Uterus (tissue), 4 donors: ENCODE results near the gene RNPS1. TPM values are rescaled to one million over a fixed set of nuclear protein-coding genes. Genes with fewer than 3 reads are reported as not detected.

ENCODE experiments used
- DNase-seq, 2 donors: peaks; one replicate each; pipeline ENCODE4 v3.0.0-alpha.2; 2019 to 2020
- H3K27ac ChIP-seq, 2 donors: fragments of 200-600 bp; sonication (generic); 1 replicate in 1 of 2; 2 replicates in 1 of 2; pipeline ENCODE4 v1.5.1; 2016 to 2018
- H3K27me3 ChIP-seq, 2 donors: fragments of 200-600 bp; sonication (generic); one replicate each; pipeline ENCODE4 v1.5.1; 2018 to 2019; ENCODE audit warnings: control low read depth in 1 of 2
- H3K36me3 ChIP-seq, 2 donors: fragments of 200-600 bp; sonication (generic); one replicate each; pipeline ENCODE4 v1.5.1; 2019; ENCODE audit warnings: control low read depth in 1 of 2
- H3K4me1 ChIP-seq, 2 donors: fragments of 200-600 bp; sonication (generic); one replicate each; pipeline ENCODE4 v1.5.1; 2018 to 2019; ENCODE audit warnings: control low read depth in 1 of 2
- H3K4me3 ChIP-seq, 2 donors: fragments of 200-600 bp; sonication (generic); 1 replicate in 1 of 2; 2 replicates in 1 of 2; pipeline ENCODE4 v1.5.1; 2018 to 2019; ENCODE audit warnings: mild to moderate bottlenecking in 1 of 2
- H3K9me3 ChIP-seq, 2 donors: fragments of 200-600 bp; sonication (generic); one replicate each; pipeline ENCODE4 v1.5.1; 2019; ENCODE audit warnings: control low read depth in 1 of 2
- POLR2A ChIP-seq, 2 donors: fragments of 450-650 bp; IDR thresholded peaks; one replicate each; pipeline ENCODE4 v1.6.1; 2016; ENCODE audit warnings: antibody characterized with exemption in 2 of 2, mild to moderate bottlenecking in 1 of 2, moderate library complexity in 1 of 2
- intact Hi-C: fragments of 100-400 bp; cut with DNase I; formaldehyde crosslinking; loops from one replicate; pipeline ENCODE4 v1.15.1; 2023; ENCODE audit warnings: low total_unique reads
- total RNA-seq, 4 donors: library from RNA; depleted of rRNA in 3 of 4; stranded (reverse); fragments of >200 nt in 3 of 4; gene quantifications; one replicate each; pipeline versions ENCODE4 v1.1.0 to v1.2.4, GENCODE V29; 2014 to 2023
- TF ChIP-seq, protein P1 (sequence below), 4 experiments: fragments of 200-600 bp in 2 of 4; fragments of 450-650 bp in 2 of 4; sonication (generic) in 2 of 4; IDR thresholded peaks; one replicate each; pipeline ENCODE4 v1.5.1; 2016 to 2019; ENCODE audit warnings: antibody characterized with exemption in 4 of 4, mild to moderate bottlenecking in 2 of 4, moderate library complexity in 1 of 4
- donor health status: DM: yes; HTN: yes; CAD: no.

The RNPS1 gene
- total RNA-seq, 4 donors from 2014 or later = 36.1 to 175 (median 85.5) TPM

DNA sequence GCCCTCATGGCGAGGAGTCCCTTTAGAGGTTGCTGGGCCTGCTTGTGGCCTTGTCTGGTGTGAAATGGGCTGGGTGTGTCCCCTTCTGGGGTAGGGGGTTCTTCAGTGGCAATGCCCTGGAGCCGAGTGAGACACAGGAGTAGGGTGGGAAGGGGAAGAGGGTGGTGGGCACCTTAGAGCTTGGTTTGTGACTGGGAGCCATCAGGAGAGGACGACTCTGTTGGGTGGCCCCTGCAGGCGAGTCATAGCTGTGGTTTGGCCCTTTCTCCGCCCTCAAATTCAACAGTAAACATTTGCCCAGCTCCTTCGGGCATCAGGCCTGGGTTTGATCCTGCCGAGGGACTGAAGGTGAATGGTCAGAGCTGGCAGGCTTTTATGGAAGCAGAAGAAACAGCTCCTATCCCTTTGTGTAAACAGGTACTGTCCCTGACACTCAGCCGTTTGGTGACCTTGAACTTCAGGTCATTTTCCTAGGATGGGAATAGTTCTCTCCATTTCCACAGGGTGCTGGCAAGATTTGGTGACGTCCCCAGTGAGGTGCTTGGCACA is 41.6 kb downstream of the RNPS1 start:
- Histone ChIP-seq H3K9me3 (no peaks in the 10 kb centered on the region), H3K27me3 (no peaks in the 10 kb centered on the region), H3K36me3 (no peaks in the 10 kb centered on the region), H3K27ac (no peak overlapping the region), H3K4me1 (peaks cover 0 to 13% of the 10 kb centered on the region in 2 donors), H3K4me3 (no peak overlapping the region)
- no peak for TF ChIP-seq POLR2A (IDR thresholded peaks at IDR 0.05)
- TF ChIP-seq, protein P1, sequence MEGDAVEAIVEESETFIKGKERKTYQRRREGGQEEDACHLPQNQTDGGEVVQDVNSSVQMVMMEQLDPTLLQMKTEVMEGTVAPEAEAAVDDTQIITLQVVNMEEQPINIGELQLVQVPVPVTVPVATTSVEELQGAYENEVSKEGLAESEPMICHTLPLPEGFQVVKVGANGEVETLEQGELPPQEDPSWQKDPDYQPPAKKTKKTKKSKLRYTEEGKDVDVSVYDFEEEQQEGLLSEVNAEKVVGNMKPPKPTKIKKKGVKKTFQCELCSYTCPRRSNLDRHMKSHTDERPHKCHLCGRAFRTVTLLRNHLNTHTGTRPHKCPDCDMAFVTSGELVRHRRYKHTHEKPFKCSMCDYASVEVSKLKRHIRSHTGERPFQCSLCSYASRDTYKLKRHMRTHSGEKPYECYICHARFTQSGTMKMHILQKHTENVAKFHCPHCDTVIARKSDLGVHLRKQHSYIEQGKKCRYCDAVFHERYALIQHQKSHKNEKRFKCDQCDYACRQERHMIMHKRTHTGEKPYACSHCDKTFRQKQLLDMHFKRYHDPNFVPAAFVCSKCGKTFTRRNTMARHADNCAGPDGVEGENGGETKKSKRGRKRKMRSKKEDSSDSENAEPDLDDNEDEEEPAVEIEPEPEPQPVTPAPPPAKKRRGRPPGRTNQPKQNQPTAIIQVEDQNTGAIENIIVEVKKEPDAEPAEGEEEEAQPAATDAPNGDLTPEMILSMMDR (IDR thresholded peaks at IDR 0.05) = no peak
- no peak for DNase-seq
- intact Hi-C loops = no loop called here

DNA sequence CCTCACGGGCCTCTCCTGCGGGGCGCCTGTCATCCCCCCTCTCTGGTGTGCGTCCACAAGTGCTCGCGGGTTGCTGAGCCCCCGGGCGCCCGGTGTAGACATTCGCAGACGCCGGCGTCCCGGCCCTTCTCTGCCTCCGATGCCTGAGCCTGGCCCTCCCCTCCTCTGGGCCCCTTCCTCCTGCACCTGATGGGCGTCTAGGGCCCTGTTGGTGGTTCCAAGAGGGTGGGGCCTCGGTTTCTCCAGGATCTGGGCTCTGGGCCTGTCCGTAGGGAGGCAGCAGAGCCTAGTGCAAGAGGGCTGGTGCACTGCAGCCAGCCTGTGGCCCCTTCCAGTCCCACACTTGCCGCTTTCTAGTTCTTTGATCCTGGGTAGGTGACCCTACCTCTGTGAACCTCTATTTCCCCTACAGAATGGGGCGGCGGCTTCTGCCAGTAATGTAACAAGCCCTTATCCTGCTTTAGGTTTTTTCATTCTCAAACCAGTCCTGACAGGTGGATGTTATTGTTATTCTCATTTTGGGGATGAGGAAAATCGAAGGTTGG is 43.9 kb downstream of the RNPS1 start:
- Histone ChIP-seq H3K9me3 (no peaks in the 10 kb centered on the region), H3K27me3 (no peaks in the 10 kb centered on the region), H3K4me3 (peak overlapping the region; percentile 52 to 54), H3K36me3 (no peaks in the 10 kb centered on the region), H3K4me1 (peaks cover 0 to 13% of the 10 kb centered on the region in 2 donors), H3K27ac (peak overlapping the region; percentile 66 to 68)
- TF ChIP-seq, protein P1 (IDR thresholded peaks at IDR 0.05) = no peak
- no peak for TF ChIP-seq POLR2A (IDR thresholded peaks at IDR 0.05)
- intact Hi-C loops = no loop called here
- DNase-seq = peak in 1 of 2 donors; percentile 51

DNA sequence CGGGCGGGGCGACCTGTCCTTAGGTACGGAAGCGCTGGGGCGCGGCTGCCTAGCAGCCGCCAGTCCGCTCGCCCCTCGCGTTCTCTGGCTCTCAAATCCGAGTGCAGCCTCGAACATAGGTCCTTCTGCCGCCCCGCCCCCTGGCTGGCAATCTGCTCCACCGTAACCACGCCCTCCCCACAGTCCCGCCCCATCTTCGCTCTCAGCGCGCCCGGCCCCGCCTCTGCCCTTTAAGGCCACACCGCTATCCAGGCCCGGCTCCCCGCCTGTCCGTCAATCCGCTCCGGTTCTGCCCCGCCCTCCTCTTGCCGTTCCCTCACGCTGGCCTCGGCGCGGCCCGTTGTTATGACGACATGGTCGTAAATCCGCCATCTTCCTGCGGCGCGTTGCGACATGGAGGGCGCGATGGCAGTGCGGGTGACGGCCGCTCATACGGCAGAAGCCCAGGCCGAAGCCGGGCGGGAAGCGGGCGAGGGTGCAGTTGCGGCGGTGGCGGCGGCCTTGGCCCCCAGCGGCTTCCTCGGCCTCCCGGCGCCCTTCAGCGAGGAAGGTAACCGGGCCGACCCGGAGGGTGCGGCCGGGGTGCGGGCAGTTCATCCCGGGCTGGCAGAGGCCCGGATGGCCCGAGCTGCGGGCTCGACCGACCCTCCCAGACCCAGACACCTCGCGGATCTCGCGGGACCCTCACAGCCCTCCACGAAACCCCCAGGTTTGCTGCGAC is 44.5 kb downstream of the RNPS1 start, which contains the start of gene E4F1:
Gene E4F1, plus strand, starts transcription at position 371 of the 721 bp plus-strand sequence. Its CDS starts 23 bp downstream, at position 394.
- intact Hi-C loops = no loop called here
- peaks cover 0 to 13% of the 10 kb centered on the region in 2 donors for H3K4me1 ChIP-seq
- H3K36me3 ChIP-seq = no peaks in the 10 kb centered on the region
- TF ChIP-seq, protein P1 (IDR thresholded peaks at IDR 0.05) = peak in 2 of 4 experiments; percentile 4 to 15
- TF ChIP-seq POLR2A (IDR thresholded peaks at IDR 0.05) = peak; percentile 67 to 89
- DNase-seq = peak; percentile 99
- H3K27me3 ChIP-seq = no peaks in the 10 kb centered on the region
- no peaks in the 10 kb centered on the region for H3K9me3 ChIP-seq
- H3K4me3 ChIP-seq = peak within 1 kb of the TSS; percentile 52 to 54
- peak within 1 kb of the TSS; percentile 68 to 81 for H3K27ac ChIP-seq

DNA sequence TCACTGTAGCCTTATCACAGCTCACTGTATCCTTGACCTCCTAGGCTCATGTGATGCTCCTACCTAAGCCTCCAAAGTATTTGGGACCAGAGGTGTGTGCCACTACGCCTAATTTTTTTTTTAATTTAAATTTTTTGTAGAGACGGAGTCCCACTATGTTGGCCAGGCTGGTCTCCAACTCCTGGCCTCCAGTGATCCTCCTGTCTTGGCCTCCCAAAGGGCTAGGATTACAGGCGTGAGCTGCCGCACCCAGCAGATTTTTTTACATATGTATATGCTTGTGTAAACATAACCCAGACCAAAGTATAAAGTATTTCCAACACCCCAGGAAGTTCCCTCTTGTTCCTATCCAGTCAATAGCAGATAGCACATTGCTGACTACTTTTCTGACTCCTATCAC is 51.6 kb downstream of the RNPS1 start:
- Histone ChIP-seq H3K9me3 (no peaks in the 10 kb centered on the region), H3K36me3 (no peaks in the 10 kb centered on the region), H3K4me1 (peaks cover 0 to 12% of the 10 kb centered on the region in 2 donors), H3K27me3 (no peaks in the 10 kb centered on the region), H3K4me3 (no peak overlapping the region), H3K27ac (no peak overlapping the region)
- DNase-seq = no peak
- TF ChIP-seq, protein P1 (IDR thresholded peaks at IDR 0.05) = no peak
- TF ChIP-seq POLR2A (IDR thresholded peaks at IDR 0.05) = no peak
- intact Hi-C loops = loop anchor here (10.0 kb wide), 1 partner anchor 62 kb away; the partner anchor contains the start of gene TRAF7

DNA sequence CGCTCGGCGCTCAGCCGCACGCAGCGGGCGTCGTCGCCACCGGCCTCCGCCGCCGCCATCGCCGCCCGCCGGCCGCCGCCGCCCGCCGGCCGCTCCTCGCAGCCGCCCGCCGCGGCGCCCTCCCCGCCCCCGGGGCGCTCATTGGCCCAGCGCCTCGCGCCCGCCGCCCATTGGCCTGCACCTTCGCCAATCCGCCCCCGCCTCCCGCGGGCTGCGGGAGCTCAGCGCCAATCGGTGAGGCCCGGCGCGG is 53.3 kb downstream of the RNPS1 start, which contains the start of gene PGP:
Gene PGP, minus strand, starts transcription at position 122 of the 250 bp plus-strand sequence. Its CDS starts 63 bp downstream, at position 59.
- Histone ChIP-seq H3K27me3 (no peaks in the 10 kb centered on the region), H3K36me3 (no peaks in the 10 kb centered on the region), H3K4me1 (peaks cover 0 to 12% of the 10 kb centered on the region in 2 donors), H3K9me3 (no peaks in the 10 kb centered on the region), H3K4me3 (peak within 1 kb of the TSS; percentile 65 to 74), H3K27ac (peak within 1 kb of the TSS; percentile 88 to 95)
- no peak for DNase-seq
- TF ChIP-seq, protein P1 (IDR thresholded peaks at IDR 0.05) = peak in 1 of 4 experiments; percentile 35
- no peak for TF ChIP-seq POLR2A (IDR thresholded peaks at IDR 0.05)
- intact Hi-C loops = loop anchor here (10.0 kb wide), 1 partner anchor 60 kb away; the partner anchor contains the start of gene TRAF7
